K562 (cell line): ENCODE measurements around the gene SYNM. TPM values are rescaled to one million over a fixed set of nuclear protein-coding genes. Genes with fewer than 3 reads are reported as not detected.

Experiments used
- ATAC-seq: fragments of 200-7000 bp; cut with Tn5 transposase; 3 replicates; pipeline ENCODE4 v1.9.1; 2020; ENCODE audit warnings: moderate library complexity
- BruUV-seq: library from RNA; stranded (reverse); fragments of 400-500 nt; replicated peaks from 2 replicates; lab custom pipeline; 2021; lab: Mats Ljungman, UMichigan
- CTCF ChIA-PET: fragments of 300-600 bp; formaldehyde crosslinking; extraction: SDS; loops from one replicate; lab custom pipeline; 2021; ENCODE audit warnings: low intra/inter-chr PET ratio; lab: Yijun Ruan, JAX
- POLR2A ChIA-PET: fragments of 300-600, 350-650 bp; sonication (Branson Sonifier 250); formaldehyde crosslinking; extraction: SDS; loops from one replicate; lab custom pipeline; 2021; ENCODE audit warnings: antibody characterized with exemption, inconsistent platforms; lab: Yijun Ruan, JAX
- DNase-seq, 4 experiments: peaks; one replicate each; pipeline versions ENCODE4 v3.0.0 to v3.0.0-alpha.2; 2011 to 2018; ENCODE audit warnings: low spot score in 3 of 4, mixed read lengths in 3 of 4; ENCODE audit errors: extremely low read depth in 1 of 4
- FAIRE-seq: peaks from 2 replicates; lab custom pipeline; 2011; peaks lifted over from hg19 to GRCh38; lab: Jason Lieb, UNC
- H2AFZ ChIP-seq: 2 replicates; pipeline ENCODE4 v1.6.0; 2011; ENCODE audit warnings: low read depth, low read length, control low read depth, inconsistent platforms
- H3K27ac ChIP-seq: fragments of 200-600 bp; 3 replicates; pipeline ENCODE4 v1.8.0; 2011; ENCODE audit warnings: low read depth, mild to moderate bottlenecking, control low read depth, inconsistent platforms, low read length, moderate library complexity, mixed read lengths; ENCODE audit errors: extremely low read depth
- H3K27me3 ChIP-seq, 2 experiments: fragments of 300-600 bp in 1 of 2; 2 replicates in 1 of 2; 3 replicates in 1 of 2; pipeline versions ENCODE4 v1.6.0 to v1.8.0; 2011; ENCODE audit warnings: inconsistent platforms in 2 of 2, low read length in 2 of 2, mild to moderate bottlenecking in 1 of 2, mixed read lengths in 1 of 2, moderate library complexity in 1 of 2; ENCODE audit not compliant: control insufficient read depth in 2 of 2, insufficient read depth in 2 of 2
- H3K36me3 ChIP-seq: fragments of 300-600 bp; 3 replicates; pipeline ENCODE4 v1.8.0; 2011; ENCODE audit warnings: mild to moderate bottlenecking, low read length, inconsistent platforms; ENCODE audit not compliant: control insufficient read depth, insufficient read depth
- H3K4me1 ChIP-seq, 2 experiments: fragments of 200-600 bp in 1 of 2; replicated peaks in 1 of 2; 2 replicates in 1 of 2; 3 replicates in 1 of 2; pipeline versions ENCODE4 v1.5.1 to v1.8.0; 2011; ENCODE audit warnings: inconsistent platforms in 2 of 2, low read length in 2 of 2, mild to moderate bottlenecking in 1 of 2, mixed read lengths in 1 of 2, moderate library complexity in 1 of 2; ENCODE audit not compliant: control insufficient read depth in 2 of 2, insufficient read depth in 2 of 2
- H3K4me2 ChIP-seq: 2 replicates; pipeline ENCODE4 v1.6.1; 2011; ENCODE audit warnings: low read length, control low read depth, inconsistent platforms, mixed read lengths; ENCODE audit not compliant: insufficient read depth
- H3K4me3 ChIP-seq: fragments of 200-600 bp; sonication (generic), shearing (Covaris generic); 2 replicates; pipeline ENCODE4 v1.5.1; 2016; ENCODE audit warnings: control low read depth, inconsistent platforms
- H3K79me2 ChIP-seq: fragments of 200-600 bp; 3 replicates; pipeline ENCODE4 v1.8.0; 2011; ENCODE audit warnings: low read length, inconsistent platforms; ENCODE audit not compliant: control insufficient read depth, insufficient read depth
- H3K9ac ChIP-seq, 2 experiments: 2 replicates each; pipeline versions ENCODE4 v1.6.0 to v1.6.1; 2011; ENCODE audit warnings: low read depth in 2 of 2, low read length in 2 of 2, control low read depth in 1 of 2, inconsistent platforms in 1 of 2, mild to moderate bottlenecking in 1 of 2, mixed read lengths in 1 of 2; ENCODE audit not compliant: insufficient read depth in 1 of 2
- H3K9me1 ChIP-seq: one replicate; pipeline ENCODE4 v1.6.0; 2011; ENCODE audit warnings: inconsistent platforms, mild to moderate bottlenecking, low read length, moderate library complexity; ENCODE audit not compliant: control insufficient read depth, insufficient read depth
- H3K9me3 ChIP-seq: replicated peaks from 2 replicates; pipeline ENCODE4 v1.5.1; 2011; ENCODE audit warnings: low read depth, low read length, inconsistent platforms; ENCODE audit not compliant: control insufficient read depth, insufficient read depth
- H4K20me1 ChIP-seq: replicated peaks from 2 replicates; pipeline ENCODE4 v1.6.1; 2011; ENCODE audit warnings: low read length, inconsistent platforms, mixed read lengths; ENCODE audit not compliant: control insufficient read depth, insufficient read depth
- ELF1 ChIP-seq: fragments of 200-800 bp; sonication (Bioruptor generic); IDR thresholded peaks from 2 replicates; pipeline ENCODE4 v1.6.1; 2016; ENCODE audit warnings: missing genetic modification characterization, missing compliant biosample characterization
- HNRNPH1 ChIP-seq: fragments of 200-400 bp; formaldehyde crosslinking; optimal IDR thresholded peaks from 2 replicates; pipeline ENCODE3; 2017; ENCODE audit warnings: low read depth, mild to moderate bottlenecking, low read length, moderate library complexity
- RFX5 ChIP-seq: IDR thresholded peaks from 2 replicates; pipeline ENCODE4 v1.6.1; 2011; ENCODE audit warnings: low read depth, mild to moderate bottlenecking, improper control_type of control experiment, low read length
- ZKSCAN3 ChIP-seq: fragments of 250-450 bp; sonication (Bioruptor Pico); IDR thresholded peaks from 2 replicates; pipeline ENCODE4 v1.4.0; 2020
- ZNF644 ChIP-seq: fragments of 200-800 bp; sonication (Bioruptor generic); IDR thresholded peaks from 2 replicates; pipeline ENCODE4 v1.6.1; 2016; ENCODE audit warnings: low read depth, missing genetic modification characterization, missing compliant biosample characterization
- WGBS: fragments of 100-300 bp; shearing (Covaris generic); methylation state at CpG from one replicate; pipeline ENCODE4 v1.1.6; 2016; ENCODE audit warnings: low coverage, mixed read lengths; ENCODE audit not compliant: insufficient coverage; ENCODE audit errors: missing lambda C conversion rate; 5-methylcytosine and 5-hydroxymethylcytosine counted together
- in situ Hi-C: fragments of 300-500 bp; cut with MboI; formaldehyde crosslinking; loops from 4 replicates; pipeline ENCODE4 v1.15.0; 2018; ENCODE audit warnings: inconsistent platforms, mixed read lengths
- intact Hi-C: fragments of 100-400 bp; cut with micrococcal nuclease; formaldehyde crosslinking; loops from 2 replicates; pipeline ENCODE4 v1.14.2; 2022
- polyA plus RNA-seq, 8 experiments: library from polyadenylated mRNA; depleted of rRNA in 4 of 8; stranded (reverse) in 5 of 8; unstranded in 3 of 8; fragments of >200 nt; fragmentation: Nextera tagmentation in 2 of 8; fragmentation: Illumina TruSeq in 1 of 8; extraction: Ambion mirVana in 2 of 8; extraction: Trizol in 1 of 8; gene quantifications; 2 replicates each; pipeline versions ENCODE4 v1.2.1 to v1.2.3, GENCODE V29; 2011 to 2014; ENCODE audit warnings: inconsistent platforms in 1 of 8, missing spikeins in 1 of 8
- total RNA-seq, 7 experiments: library from RNA; depleted of rRNA in 6 of 7; stranded (reverse); fragments of >200 nt in 6 of 7; fragmentation: Illumina TruSeq in 2 of 7; extraction: Trizol in 2 of 7; gene quantifications; 2 replicates each; pipeline versions ENCODE4 v1.2.1 to v1.2.3, GENCODE V29; 2011 to 2021; ENCODE audit warnings: low replicate concordance in 1 of 7
- TF ChIP-seq, protein P1 (sequence below): fragments of 450-650 bp; formaldehyde crosslinking; IDR thresholded peaks from 2 replicates; pipeline ENCODE4 v1.4.0; 2020; ENCODE audit warnings: mild to moderate bottlenecking, moderate library complexity
- TF ChIP-seq, protein P2 (sequence below): fragments of 250-450 bp; sonication (Bioruptor Pico); IDR thresholded peaks from 2 replicates; pipeline ENCODE4 v1.8.0; 2021; ENCODE audit warnings: mild to moderate bottlenecking, moderate library complexity

The SYNM gene
- total and polyA plus RNA-seq, 9 of the 15 experiments (the other 6 are each of a cell fraction or from before 2014, with no cell fraction given): 0.01 to 0.42 (median 0.13) TPM

DNA sequence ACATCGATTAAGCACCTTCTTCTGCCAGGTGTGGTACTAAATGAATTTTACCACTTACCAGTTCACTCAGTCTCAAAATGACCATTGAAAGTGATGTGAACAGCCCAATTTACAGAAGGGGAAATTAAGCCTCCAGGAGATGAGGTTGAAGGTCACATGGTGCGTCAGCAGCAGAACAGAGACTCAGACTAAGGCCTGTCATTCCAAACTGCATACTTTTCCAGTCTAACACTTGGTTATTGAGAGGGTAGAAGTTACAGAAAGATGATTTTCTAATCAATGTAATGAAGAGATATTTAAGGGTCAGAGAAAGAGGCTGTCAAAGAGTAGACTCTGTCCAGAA is 76.1 kb downstream of the SYNM start:
- H2AFZ ChIP-seq: no peak overlapping the region
- intact Hi-C loops: no loop called here
- H3K9ac ChIP-seq: no peak overlapping the region
- no TSS peak for BruUV-seq
- in situ Hi-C loops: no loop called here
- no peak for DNase-seq
- CTCF ChIA-PET: no interaction called here
- H3K4me3 ChIP-seq: no peak overlapping the region
- H3K9me3 ChIP-seq: no peaks in the 10 kb centered on the region
- 0% methylated on average over 2 of the region's 2 CpGs for WGBS
- FAIRE-seq: no peak
- no peaks in the 10 kb centered on the region for H3K4me1 ChIP-seq
- no peaks in the 10 kb centered on the region for H3K9me1 ChIP-seq
- no peaks in the 10 kb centered on the region for H3K79me2 ChIP-seq
- H3K27ac ChIP-seq: no peak overlapping the region
- TF ChIP-seq ELF1 (tag) (no peak), HNRNPH1 (no peak), ZNF644 (tag) (no peak), ZKSCAN3 (no peak), RFX5 (no peak)
- TF ChIP-seq, protein P1, sequence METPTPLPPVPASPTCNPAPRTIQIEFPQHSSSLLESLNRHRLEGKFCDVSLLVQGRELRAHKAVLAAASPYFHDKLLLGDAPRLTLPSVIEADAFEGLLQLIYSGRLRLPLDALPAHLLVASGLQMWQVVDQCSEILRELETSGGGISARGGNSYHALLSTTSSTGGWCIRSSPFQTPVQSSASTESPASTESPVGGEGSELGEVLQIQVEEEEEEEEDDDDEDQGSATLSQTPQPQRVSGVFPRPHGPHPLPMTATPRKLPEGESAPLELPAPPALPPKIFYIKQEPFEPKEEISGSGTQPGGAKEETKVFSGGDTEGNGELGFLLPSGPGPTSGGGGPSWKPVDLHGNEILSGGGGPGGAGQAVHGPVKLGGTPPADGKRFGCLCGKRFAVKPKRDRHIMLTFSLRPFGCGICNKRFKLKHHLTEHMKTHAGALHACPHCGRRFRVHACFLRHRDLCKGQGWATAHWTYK (CRISPR knock-in tag): no peak
- TF ChIP-seq, protein P2, sequence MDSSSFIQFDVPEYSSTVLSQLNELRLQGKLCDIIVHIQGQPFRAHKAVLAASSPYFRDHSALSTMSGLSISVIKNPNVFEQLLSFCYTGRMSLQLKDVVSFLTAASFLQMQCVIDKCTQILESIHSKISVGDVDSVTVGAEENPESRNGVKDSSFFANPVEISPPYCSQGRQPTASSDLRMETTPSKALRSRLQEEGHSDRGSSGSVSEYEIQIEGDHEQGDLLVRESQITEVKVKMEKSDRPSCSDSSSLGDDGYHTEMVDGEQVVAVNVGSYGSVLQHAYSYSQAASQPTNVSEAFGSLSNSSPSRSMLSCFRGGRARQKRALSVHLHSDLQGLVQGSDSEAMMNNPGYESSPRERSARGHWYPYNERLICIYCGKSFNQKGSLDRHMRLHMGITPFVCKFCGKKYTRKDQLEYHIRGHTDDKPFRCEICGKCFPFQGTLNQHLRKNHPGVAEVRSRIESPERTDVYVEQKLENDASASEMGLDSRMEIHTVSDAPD (CRISPR knock-in tag): no peak
- no peaks in the 10 kb centered on the region for H4K20me1 ChIP-seq
- no peak for ATAC-seq
- no peaks in the 10 kb centered on the region for H3K27me3 ChIP-seq
- H3K36me3 ChIP-seq: no peaks in the 10 kb centered on the region
- POLR2A ChIA-PET: no interaction called here
- H3K4me2 ChIP-seq: no peak overlapping the region
